ENCODE measurements around the gene KRTAP2-3.
A peak's percentile ranks its signal among the peaks of the same experiment; 100 is the strongest.

Gene KRTAP2-3

GRCh38 chr17:41026715-41027471, 33.0 kb downstream of the KRTAP2-3 start, which contains the start of gene KRTAP1-5:
TSS of gene KRTAP1-5 (minus strand) at chr17:41027208. CDS start at chr17:41027155, 53 bp downstream.
- no peak for DNase-seq

GRCh38 chr17:41024697-41025096, 35.2 kb downstream of the KRTAP2-3 start:
- no peak for DNase-seq

- DNase-seq: no peak
These were observed 39.6 kb downstream of the KRTAP2-3 start for GRCh38 chr17:41020336-41020735.

- no peak for DNase-seq
These were observed 40.5 kb downstream of the KRTAP2-3 start for GRCh38 chr17:41019415-41019814.

- no peak for DNase-seq
These were observed 41.4 kb downstream of the KRTAP2-3 start for GRCh38 chr17:41018541-41018940.

- DNase-seq: no peak
These were observed 43.2 kb downstream of the KRTAP2-3 start for GRCh38 chr17:41016578-41017215.

GRCh38 chr17:41015454-41015853, 44.5 kb downstream of the KRTAP2-3 start:
- DNase-seq: no peak

GRCh38 chr17:41013606-41014005, 46.3 kb downstream of the KRTAP2-3 start:
- DNase-seq: no peak

- DNase-seq: no peak
These were observed 46.7 kb downstream of the KRTAP2-3 start for GRCh38 chr17:41013181-41013580.

GRCh38 chr17:41012326-41013120, 47.4 kb downstream of the KRTAP2-3 start:
- no peak for DNase-seq

- peak; percentile 63 for DNase-seq
These were observed 49.5 kb downstream of the KRTAP2-3 start for GRCh38 chr17:41010441-41010840.

- no peak for DNase-seq
These were observed 50.0 kb downstream of the KRTAP2-3 start for GRCh38 chr17:41009936-41010335.

GRCh38 chr17:41009301-41009760, 50.6 kb downstream of the KRTAP2-3 start:
- peak; percentile 79 for DNase-seq
